Endothelial cell of umbilical vein (primary cell): ENCODE data around the gene TRIM69. TPM values are rescaled to one million over a fixed set of nuclear protein-coding genes. Genes with fewer than 3 reads are reported as not detected.

Experiments
- BruUV-seq: library from RNA; stranded (reverse); fragments of 400-500 nt; replicated peaks from 2 replicates; lab custom pipeline; 2021; lab: Mats Ljungman, UMichigan
- CTCF ChIA-PET: fragments of 300-600, 350-600 bp; sonication (Branson Sonifier 250); formaldehyde crosslinking; loops from one replicate; lab custom pipeline; 2021; ENCODE audit warnings: antibody characterized with exemption, inconsistent platforms; lab: Charles Lee
- POLR2A ChIA-PET: fragments of 300-600, 350-600 bp; sonication (Branson Sonifier 250); formaldehyde crosslinking; loops from one replicate; lab custom pipeline; 2021; ENCODE audit warnings: antibody characterized with exemption, inconsistent platforms; lab: Charles Lee
- DNase-seq: peaks from one replicate; pipeline ENCODE4 v3.0.0-alpha.2; 2011; ENCODE audit warnings: low read depth, low spot score
- FAIRE-seq: peaks from 2 replicates; lab custom pipeline; 2011; peaks lifted over from hg19 to GRCh38; lab: Jason Lieb, UNC
- H2AFZ ChIP-seq: 2 replicates; pipeline ENCODE4 v1.6.0; 2012; ENCODE audit warnings: low read depth, low read length, control low read depth, inconsistent platforms
- H3K27ac ChIP-seq: 2 replicates; pipeline ENCODE4 v1.5.1; 2011; ENCODE audit warnings: low read depth, mild to moderate bottlenecking, control low read depth, low read length, moderate library complexity; ENCODE audit not compliant: insufficient read depth
- H3K27me3 ChIP-seq, 2 experiments: 2 replicates each; pipeline versions ENCODE4 v1.6.0 to v1.6.1; 2011; ENCODE audit warnings: low read length in 2 of 2, mixed read lengths in 1 of 2; ENCODE audit not compliant: control insufficient read depth in 2 of 2, insufficient read depth in 2 of 2
- H3K36me3 ChIP-seq, 2 experiments: 2 replicates in 1 of 2; 3 replicates in 1 of 2; pipeline ENCODE4 v1.5.1; 2011; ENCODE audit warnings: low read length in 2 of 2, mild to moderate bottlenecking in 1 of 2, moderate library complexity in 1 of 2; ENCODE audit not compliant: control insufficient read depth in 2 of 2, insufficient read depth in 2 of 2; ENCODE audit errors: extremely low read depth in 1 of 2
- H3K4me1 ChIP-seq: 3 replicates; pipeline ENCODE4 v1.5.1; 2011; ENCODE audit warnings: mild to moderate bottlenecking, low read length; ENCODE audit not compliant: control insufficient read depth, insufficient read depth; ENCODE audit errors: extremely low read depth
- H3K4me2 ChIP-seq: 2 replicates; pipeline ENCODE4 v1.6.1; 2011; ENCODE audit warnings: low read length, control low read depth, mixed read lengths; ENCODE audit not compliant: insufficient read depth
- H3K4me3 ChIP-seq, 3 experiments: fragments of 200-600 bp in 1 of 3; sonication (generic), shearing (Covaris generic) in 1 of 3; replicated peaks in 1 of 3; 2 replicates each; pipeline ENCODE4 v1.5.1; 2011 to 2016; ENCODE audit warnings: control low read depth in 3 of 3, low read length in 3 of 3, mild to moderate bottlenecking in 2 of 3, inconsistent platforms in 1 of 3, low read depth in 1 of 3, moderate library complexity in 1 of 3; ENCODE audit not compliant: insufficient read depth in 1 of 3
- H3K79me2 ChIP-seq: 2 replicates; pipeline ENCODE4 v1.6.0; 2012; ENCODE audit warnings: low read length, inconsistent platforms; ENCODE audit not compliant: control insufficient read depth, insufficient read depth
- H3K9ac ChIP-seq: replicated peaks from 2 replicates; pipeline ENCODE3; 2011; ENCODE audit warnings: low read length, control low read depth; ENCODE audit not compliant: insufficient read depth; ENCODE audit errors: extremely low read depth
- H3K9me1 ChIP-seq: replicated peaks from 3 replicates; pipeline ENCODE4 v1.6.0; 2011; ENCODE audit warnings: mild to moderate bottlenecking, low read length; ENCODE audit not compliant: control insufficient read depth, insufficient read depth; ENCODE audit errors: extremely low read depth
- H3K9me3 ChIP-seq: replicated peaks from 2 replicates; pipeline ENCODE4 v1.5.1; 2012; ENCODE audit warnings: low read length, inconsistent platforms; ENCODE audit not compliant: control insufficient read depth, insufficient read depth
- H4K20me1 ChIP-seq: replicated peaks from 2 replicates; pipeline ENCODE3; 2011; ENCODE audit warnings: mild to moderate bottlenecking, low read length; ENCODE audit not compliant: control insufficient read depth, insufficient read depth; ENCODE audit errors: extremely low read depth
- EZH2 ChIP-seq: IDR thresholded peaks from 2 replicates; pipeline ENCODE4 v1.6.1; 2012; ENCODE audit warnings: borderline replicate concordance, low read depth, mild to moderate bottlenecking, moderate library complexity, low read length, inconsistent platforms; ENCODE audit not compliant: severe bottlenecking
- FOS ChIP-seq: IDR thresholded peaks from 2 replicates; pipeline ENCODE4 v1.6.1; 2011; ENCODE audit warnings: mild to moderate bottlenecking, low read length, moderate library complexity, borderline replicate concordance; ENCODE audit not compliant: insufficient read depth
- GATA2 ChIP-seq: IDR thresholded peaks from 2 replicates; pipeline ENCODE4 v1.7.0; 2011; ENCODE audit warnings: low read depth, mild to moderate bottlenecking, moderate library complexity, mixed read lengths, low read length; ENCODE audit not compliant: insufficient read length, insufficient read depth
- JUN ChIP-seq: IDR thresholded peaks from 2 replicates; pipeline ENCODE4 v1.6.1; 2011; ENCODE audit warnings: borderline replicate concordance, low read depth; ENCODE audit not compliant: insufficient read length, insufficient read depth
- MYC ChIP-seq: IDR thresholded peaks from one replicate; pipeline ENCODE4 v1.6.1; 2011; ENCODE audit warnings: mild to moderate bottlenecking, low read depth, low read length
- POLR2A ChIP-seq: IDR thresholded peaks from 2 replicates; pipeline ENCODE4 v1.6.1; 2012; ENCODE audit warnings: low read depth, mild to moderate bottlenecking, control low read depth, low read length
- POLR2AphosphoS5 ChIP-seq: IDR thresholded peaks from 2 replicates; pipeline ENCODE4 v1.6.1; 2012; ENCODE audit warnings: low read depth, mild to moderate bottlenecking, control low read depth, low read length, moderate library complexity; ENCODE audit not compliant: insufficient read depth
- dilution Hi-C: fragments of 300-500 bp; cut with MboI; formaldehyde crosslinking; loops from one replicate; pipeline ENCODE4 v1.15.0; 2019; ENCODE audit warnings: low sequenced_read_pairs; ENCODE audit not compliant: extremely low pct_ligation_motif_present
- intact Hi-C: fragments of 100-400 bp; cut with micrococcal nuclease; formaldehyde crosslinking; loops from one replicate; pipeline ENCODE4 v1.10.0; 2022
- polyA plus RNA-seq, 4 experiments: library from polyadenylated mRNA; depleted of rRNA in 3 of 4; stranded (reverse) in 3 of 4; unstranded in 1 of 4; fragments of >200 nt; gene quantifications; 2 replicates each; pipeline versions ENCODE4 v1.2.1 to v1.2.3, GENCODE V29; 2011 to 2012; ENCODE audit warnings: missing spikeins in 1 of 4
- total RNA-seq: library from RNA; stranded (reverse); gene quantifications from 2 replicates; pipeline ENCODE4 v1.2.3, GENCODE V29; 2021
- TF ChIP-seq, protein P1 (sequence below): IDR thresholded peaks from 2 replicates; pipeline ENCODE4 v1.6.1; 2011; ENCODE audit not compliant: insufficient read depth, insufficient read length
- TF ChIP-seq, protein P2 (sequence below), 2 donors: IDR thresholded peaks; 1 replicate in 1 of 2; 2 replicates in 1 of 2; pipeline ENCODE4 v1.5.1; 2011; ENCODE audit warnings: low read length in 2 of 2, mild to moderate bottlenecking in 2 of 2, moderate library complexity in 2 of 2, control low read depth in 1 of 2, inconsistent platforms in 1 of 2, low read depth in 1 of 2; ENCODE audit not compliant: insufficient read depth in 1 of 2; ENCODE audit errors: extremely low read depth in 1 of 2

TRIM69 gene
- total and polyA plus RNA-seq, 2 donors (not counting 3 experiments of a cell fraction or from before 2014, with no cell fraction given) = 4.8 to 13.0 TPM

DNA sequence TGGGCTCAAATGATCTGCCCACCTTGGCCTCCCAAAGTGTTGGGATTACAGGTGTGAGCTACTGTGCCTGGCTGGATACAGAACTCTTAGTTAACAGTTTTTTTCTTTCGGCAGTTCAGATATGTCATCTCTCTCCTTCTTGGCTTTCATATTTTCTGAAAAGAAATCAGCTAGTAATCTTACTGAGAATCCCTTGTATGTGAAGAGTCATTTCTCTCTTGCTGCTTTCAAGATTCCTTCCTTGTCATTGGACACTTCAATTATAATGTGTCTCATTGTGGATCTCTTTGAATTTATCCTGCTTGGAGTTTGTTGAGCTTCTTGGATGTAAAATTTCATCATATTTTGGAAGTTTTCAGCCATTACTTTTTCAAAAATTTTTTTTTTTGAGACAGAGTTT, 17.0 kb downstream of the TRIM69 start:
- Histone ChIP-seq H2AFZ (no peak overlapping the region), H3K36me3 (no peaks in the 10 kb centered on the region), H3K9ac (no peak overlapping the region), H3K4me1 (no peaks in the 10 kb centered on the region), H3K27ac (no peak overlapping the region), H3K9me3 (no peaks in the 10 kb centered on the region), H3K4me3 (no peak overlapping the region), H3K9me1 (no peaks in the 10 kb centered on the region), H3K79me2 (no peaks in the 10 kb centered on the region), H3K27me3 (peaks cover 13 to 20% of the 10 kb centered on the region in 2 experiments), H4K20me1 (no peaks in the 10 kb centered on the region), H3K4me2 (no peak overlapping the region)
- dilution Hi-C loops = no loop called here
- no TSS peak for BruUV-seq
- TF ChIP-seq POLR2A (no peak), POLR2AphosphoS5 (no peak), EZH2 (no peak), JUN (no peak), FOS (no peak), MYC (no peak), GATA2 (no peak)
- TF ChIP-seq, protein P1, sequence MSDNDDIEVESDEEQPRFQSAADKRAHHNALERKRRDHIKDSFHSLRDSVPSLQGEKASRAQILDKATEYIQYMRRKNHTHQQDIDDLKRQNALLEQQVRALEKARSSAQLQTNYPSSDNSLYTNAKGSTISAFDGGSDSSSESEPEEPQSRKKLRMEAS = no peak
- TF ChIP-seq, protein P2, sequence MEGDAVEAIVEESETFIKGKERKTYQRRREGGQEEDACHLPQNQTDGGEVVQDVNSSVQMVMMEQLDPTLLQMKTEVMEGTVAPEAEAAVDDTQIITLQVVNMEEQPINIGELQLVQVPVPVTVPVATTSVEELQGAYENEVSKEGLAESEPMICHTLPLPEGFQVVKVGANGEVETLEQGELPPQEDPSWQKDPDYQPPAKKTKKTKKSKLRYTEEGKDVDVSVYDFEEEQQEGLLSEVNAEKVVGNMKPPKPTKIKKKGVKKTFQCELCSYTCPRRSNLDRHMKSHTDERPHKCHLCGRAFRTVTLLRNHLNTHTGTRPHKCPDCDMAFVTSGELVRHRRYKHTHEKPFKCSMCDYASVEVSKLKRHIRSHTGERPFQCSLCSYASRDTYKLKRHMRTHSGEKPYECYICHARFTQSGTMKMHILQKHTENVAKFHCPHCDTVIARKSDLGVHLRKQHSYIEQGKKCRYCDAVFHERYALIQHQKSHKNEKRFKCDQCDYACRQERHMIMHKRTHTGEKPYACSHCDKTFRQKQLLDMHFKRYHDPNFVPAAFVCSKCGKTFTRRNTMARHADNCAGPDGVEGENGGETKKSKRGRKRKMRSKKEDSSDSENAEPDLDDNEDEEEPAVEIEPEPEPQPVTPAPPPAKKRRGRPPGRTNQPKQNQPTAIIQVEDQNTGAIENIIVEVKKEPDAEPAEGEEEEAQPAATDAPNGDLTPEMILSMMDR (IDR thresholded peaks at IDR 0.05; ENCODE audit: extremely low read depth in 1 of 2, insufficient read depth in 1 of 2, low read depth in 1 of 2, low read length in 2 of 2) = no peak
- POLR2A ChIA-PET = no interaction called here
- CTCF ChIA-PET = interaction anchor here (2.0 kb wide), 1 partner anchor 15 kb away, joined by 7 read pairs; no protein-coding TSS in a partner anchor
- intact Hi-C loops = no loop called here
- DNase-seq (no peak), FAIRE-seq (no peak)
